Thoracic aorta (tissue), 2 donors: ENCODE results near the gene XRCC3. TPM values are rescaled to one million over a fixed set of nuclear protein-coding genes. Genes with fewer than 3 reads are reported as not detected.

Experiments used
- ATAC-seq: fragments of 150-250 bp; one replicate; pipeline ENCODE4 v1.8.0; 2017; ENCODE audit warnings: low read depth; ENCODE audit not compliant: insufficient number of reproducible peaks, low FRiP score
- DNase-seq: peaks from one replicate; pipeline ENCODE4 v3.0.0-alpha.2; 2020; ENCODE audit warnings: low spot score
- H3K27ac ChIP-seq, 2 donors: fragments of 200-600 bp; sonication (generic); 1 replicate in 1 of 2; 2 replicates in 1 of 2; pipeline ENCODE4 v1.5.1; 2016; ENCODE audit warnings: mild to moderate bottlenecking in 2 of 2, moderate library complexity in 2 of 2
- H3K27me3 ChIP-seq: fragments of 200-600 bp; sonication (generic); replicated peaks from 2 replicates; pipeline ENCODE4 v1.6.0; 2016; ENCODE audit warnings: mild to moderate bottlenecking; ENCODE audit not compliant: insufficient read depth
- H3K36me3 ChIP-seq: fragments of 200-600 bp; sonication (generic); one replicate; pipeline ENCODE4 v1.5.1; 2016
- H3K4me1 ChIP-seq, 2 donors: fragments of 200-600 bp; sonication (generic); 1 replicate in 1 of 2; 2 replicates in 1 of 2; pipeline versions ENCODE4 v1.5.1 to v1.6.0; 2016; ENCODE audit warnings: low read depth in 2 of 2, mild to moderate bottlenecking in 1 of 2; ENCODE audit not compliant: control insufficient read depth in 1 of 2
- H3K4me3 ChIP-seq: fragments of 200-600 bp; sonication (generic); 2 replicates; pipeline ENCODE4 v1.5.1; 2016; ENCODE audit warnings: mild to moderate bottlenecking
- H3K9me3 ChIP-seq: fragments of 200-600 bp; sonication (generic); 2 replicates; pipeline ENCODE4 v1.5.1; 2016
- CTCF ChIP-seq: fragments of 200-600 bp; sonication (generic); IDR thresholded peaks from one replicate; pipeline ENCODE4 v1.5.1; 2019; ENCODE audit warnings: antibody characterized with exemption
- total RNA-seq, 2 donors: library from RNA; depleted of rRNA; stranded (reverse); fragments of >200 nt; gene quantifications; one replicate each; pipeline versions ENCODE4 v1.1.0 to v1.2.3, GENCODE V29; 2016

XRCC3 gene
- total RNA-seq, 2 donors from 2014 or later, result 8.4 to 18.5 TPM

- Histone ChIP-seq H3K27ac (peak overlapping the region in 1 of 2 donors; percentile 91), H3K27me3 (no peaks in the 10 kb centered on the region), H3K4me1 (peaks cover 22 to 65% of the 10 kb centered on the region in 2 donors), H3K9me3 (no peaks in the 10 kb centered on the region), H3K4me3 (no peak overlapping the region), H3K36me3 (peaks cover 25% of the 10 kb centered on the region)
- no peak for TF ChIP-seq CTCF
- ATAC-seq, result no peak
- no peak for DNase-seq
Observed at GRCh38 chr14:103725739-103726395, 10.6 kb upstream of the XRCC3 start.

- Histone ChIP-seq H3K4me3 (no peak overlapping the region), H3K27ac (peak overlapping the region; percentile 91), H3K9me3 (no peaks in the 10 kb centered on the region), H3K27me3 (no peaks in the 10 kb centered on the region), H3K36me3 (peaks cover 23% of the 10 kb centered on the region), H3K4me1 (peaks cover 22 to 62% of the 10 kb centered on the region in 2 donors)
- DNase-seq (no peak), ATAC-seq (no peak)
- TF ChIP-seq CTCF, result no peak
Observed at GRCh38 chr14:103725001-103725682, 9.9 kb upstream of the XRCC3 start.

- TF ChIP-seq CTCF, result peak; percentile 15
- no peaks in the 10 kb centered on the region for H3K27me3 ChIP-seq
- H3K4me3 ChIP-seq, result peak overlapping the region; percentile 53
- peak overlapping the region; percentile 91 for H3K27ac ChIP-seq
- DNase-seq (no peak), ATAC-seq (no peak)
- peaks cover 22 to 70% of the 10 kb centered on the region in 2 donors for H3K4me1 ChIP-seq
- peaks cover 13% of the 10 kb centered on the region for H3K36me3 ChIP-seq
- H3K9me3 ChIP-seq, result no peaks in the 10 kb centered on the region
Observed at GRCh38 chr14:103724116-103724515, 8.9 kb upstream of the XRCC3 start.

- no peak for ATAC-seq
- Histone ChIP-seq H3K27me3 (no peaks in the 10 kb centered on the region), H3K9me3 (no peaks in the 10 kb centered on the region), H3K4me1 (peaks cover 22 to 73% of the 10 kb centered on the region in 2 donors), H3K36me3 (peaks cover 9% of the 10 kb centered on the region), H3K27ac (peak overlapping the region; percentile 91), H3K4me3 (peak overlapping the region; percentile 53)
- DNase-seq, result no peak
- no peak for TF ChIP-seq CTCF
Observed at GRCh38 chr14:103723748-103724081, 8.5 kb upstream of the XRCC3 start.

GRCh38 chr14:103721334-103722120 is 6.3 kb upstream of the XRCC3 start:
- Histone ChIP-seq H3K27ac (peak overlapping the region; percentile 91), H3K4me1 (peaks cover 22 to 95% of the 10 kb centered on the region in 2 donors), H3K4me3 (no peak overlapping the region), H3K27me3 (no peaks in the 10 kb centered on the region), H3K9me3 (no peaks in the 10 kb centered on the region), H3K36me3 (no peaks in the 10 kb centered on the region)
- ATAC-seq (no peak), DNase-seq (no peak)
- no peak for TF ChIP-seq CTCF
